D721Med (cell line): ENCODE measurements around the gene OR2B3.
"Not testable (repeated sequence)": the region's sequence is repeated elsewhere in the genome, so short reads cannot be mapped to it uniquely, and the experiment has no call there.

Experiments
- DNase-seq: peaks from one replicate; pipeline ENCODE4 v3.0.0; 2011; ENCODE audit warnings: low spot score; ENCODE audit not compliant: insufficient read length
- FAIRE-seq: peaks from 2 replicates; lab custom pipeline; 2011; peaks lifted over from hg19 to GRCh38; lab: Jason Lieb, UNC
- CTCF ChIP-seq: IDR thresholded peaks from 2 replicates; pipeline ENCODE4 v1.5.1; 2012; ENCODE audit warnings: mild to moderate bottlenecking, control low read depth; ENCODE audit not compliant: insufficient read depth; ENCODE audit errors: missing control alignments

Gene OR2B3

GRCh38 chr6:29087213-29087612 lies at the start of gene OR2B3:
TSS of gene OR2B3 (minus strand) at chr6:29087313. CDS start at chr6:29087248, 65 bp downstream.
- TF ChIP-seq CTCF: no peak
- DNase-seq: no peak
- no peak for FAIRE-seq

GRCh38 chr6:29131691-29132090 lies 44.6 kb upstream of the OR2B3 start:
- no peak for DNase-seq
- no peak for FAIRE-seq
- no peak for TF ChIP-seq CTCF

- FAIRE-seq: no peak
Measured at GRCh38 chr6:29130644-29131043, 43.5 kb upstream of the OR2B3 start.

GRCh38 chr6:29129326-29130012 lies 42.4 kb upstream of the OR2B3 start:
- FAIRE-seq (no peak), DNase-seq (no peak)
- TF ChIP-seq CTCF: no peak

More at GRCh38 chr6:29130644-29131043, 43.5 kb upstream of the OR2B3 start:
- no peak for DNase-seq
- no peak for TF ChIP-seq CTCF

GRCh38 chr6:29114964-29115363 lies 27.9 kb upstream of the OR2B3 start:
- not testable (repeated sequence) for DNase-seq, FAIRE-seq

GRCh38 chr6:29112135-29112534 lies 25.0 kb upstream of the OR2B3 start:
- TF ChIP-seq CTCF: no peak
- no peak for FAIRE-seq
- DNase-seq: no peak

- no peak for FAIRE-seq
- no peak for DNase-seq
- no peak for TF ChIP-seq CTCF
Measured at GRCh38 chr6:29107758-29108157, 20.6 kb upstream of the OR2B3 start, which contains the start of gene OR2J3. TSS of gene OR2J3 (plus strand) at chr6:29108058. CDS start at chr6:29111891, 3,833 bp downstream.
